IPS-18c (cell line): ENCODE data around the gene IQCN.
"Not testable (repeated sequence)": the region's sequence is repeated elsewhere in the genome, so short reads cannot be mapped to it uniquely, and the experiment has no call there.

ENCODE experiments used
- H3K4me3 ChIP-seq: 2 replicates; pipeline ENCODE4 v1.7.0; 2013; ENCODE audit warnings: low read depth, mild to moderate bottlenecking, low read length, moderate library complexity; ENCODE audit not compliant: insufficient read depth
- H3K9me3 ChIP-seq: one replicate; pipeline ENCODE4 v1.6.1; 2013; ENCODE audit warnings: mild to moderate bottlenecking, low read length, moderate library complexity; ENCODE audit not compliant: control insufficient read depth, insufficient read depth

IQCN gene

GRCh38 chr19:18218159-18218558 is 56.1 kb downstream of the IQCN start:
- no peaks in the 10 kb centered on the region for H3K9me3 ChIP-seq
- no peak overlapping the region for H3K4me3 ChIP-seq

- Histone ChIP-seq H3K9me3 (no peaks in the 10 kb centered on the region), H3K4me3 (no peak overlapping the region)
Measured at GRCh38 chr19:18216789-18217188, 57.5 kb downstream of the IQCN start.

- Histone ChIP-seq H3K9me3 (no peaks in the 10 kb centered on the region), H3K4me3 (no peak overlapping the region)
Measured at GRCh38 chr19:18214779-18215433, 59.3 kb downstream of the IQCN start.

GRCh38 chr19:18211683-18212082 is 62.6 kb downstream of the IQCN start:
- H3K9me3 ChIP-seq, result no peaks in the 10 kb centered on the region
- H3K4me3 ChIP-seq, result no peak overlapping the region

- not testable (repeated sequence) for H3K4me3 ChIP-seq
Measured at GRCh38 chr19:18209912-18210311, 64.3 kb downstream of the IQCN start.

GRCh38 chr19:18208098-18208951 is 65.9 kb downstream of the IQCN start:
- H3K4me3 ChIP-seq, result no peak overlapping the region
- no peaks in the 10 kb centered on the region for H3K9me3 ChIP-seq

More at GRCh38 chr19:18209912-18210311, 64.3 kb downstream of the IQCN start:
- not testable (repeated sequence) for H3K9me3 ChIP-seq
